Right cardiac atrium (tissue), 5 donors: ENCODE measurements around the gene TCL1B. TPM values are rescaled to one million over a fixed set of nuclear protein-coding genes. Genes with fewer than 3 reads are reported as not detected.

ENCODE experiments used
- ATAC-seq, 2 donors: fragments of 200-7000 bp; cut with Tn5 transposase; one replicate each; pipeline versions ENCODE4 v1.8.0 to v1.9.1; 2020; ENCODE audit warnings: moderate library complexity in 2 of 2, mild to moderate bottlenecking in 1 of 2
- DNase-seq, 3 donors: peaks; one replicate each; pipeline ENCODE4 v3.0.0-alpha.2; 2020
- H3K27ac ChIP-seq: one replicate; pipeline ENCODE4 v1.5.1; 2013; ENCODE audit warnings: mild to moderate bottlenecking, low read length, control low read depth, moderate library complexity
- H3K27me3 ChIP-seq: one replicate; pipeline ENCODE4 v1.6.1; 2013; ENCODE audit not compliant: control insufficient read depth, insufficient read depth
- H3K4me1 ChIP-seq: one replicate; pipeline ENCODE4 v1.6.1; 2013; ENCODE audit warnings: low read length; ENCODE audit not compliant: control insufficient read depth, insufficient read depth
- H3K4me3 ChIP-seq: one replicate; pipeline ENCODE4 v1.5.1; 2013; ENCODE audit warnings: low read length, control low read depth
- H3K9me3 ChIP-seq: one replicate; pipeline ENCODE4 v1.6.1; 2013; ENCODE audit warnings: low read length; ENCODE audit not compliant: control insufficient read depth
- WGBS: extraction: QIAGEN DNeasy Blood & Tissue Kit; methylation state at CpG from one replicate; pipeline ENCODE4 v1.1.7; 2013; 5-methylcytosine and 5-hydroxymethylcytosine counted together
- intact Hi-C, 4 donors: fragments of 100-400 bp; cut with DNase I; formaldehyde crosslinking; loops; one replicate each; pipeline versions ENCODE4 v1.11.0 to v1.14.0; 2022 to 2023
- polyA plus RNA-seq: library from polyadenylated mRNA; stranded (reverse); fragments of 200-250 nt; gene quantifications from one replicate; pipeline ENCODE4 v1.2.3, GENCODE V29; 2013
- total RNA-seq, 4 donors: library from RNA; stranded (reverse); fragmentation: NEBNext Ultra II Directional; extraction: Animal tissue kit (Norgen Biotek cat#: 25700); gene quantifications; one replicate each; pipeline ENCODE4 v1.2.1, GENCODE V29; 2021
- donor health status: healthy with polysubstance abuse.
- donor health status: DM: no; HTN: yes; CAD: no.
- donor health status: DM: no; HTN: no; CAD: no.
- donor health status: DM: no; HTN: yes; CAD: no; lungs with severe emphysema.
- donor health status: DM: yes; HTN: yes; CAD: no.

Gene TCL1B
- total and polyA plus RNA-seq, 5 donors, result not detected

DNA sequence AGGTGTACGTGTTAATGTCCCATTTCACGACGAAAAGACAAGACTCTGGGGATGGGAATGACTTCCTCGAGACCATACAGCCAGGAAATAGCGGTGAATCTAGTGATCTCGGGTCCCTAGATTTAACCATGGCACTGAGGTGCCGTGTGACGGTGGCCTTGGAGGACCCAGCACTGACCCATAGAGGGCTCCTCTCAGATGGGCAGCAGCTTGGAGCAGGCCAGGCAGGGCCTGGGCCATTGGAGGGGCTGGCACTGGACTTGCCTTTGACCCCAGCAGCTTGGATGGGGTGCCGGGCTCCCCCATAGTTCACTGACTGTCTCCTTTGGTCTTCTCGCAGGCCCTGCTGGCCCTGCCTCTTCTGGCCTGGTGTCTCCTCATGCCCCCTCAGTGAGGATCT, 5.4 kb downstream of the TCL1B start:
- no peak overlapping the region for H3K27ac ChIP-seq
- DNase-seq (no peak), ATAC-seq (no peak)
- H3K4me1 ChIP-seq, result no peaks in the 10 kb centered on the region
- no peak overlapping the region for H3K4me3 ChIP-seq
- WGBS, result 89% methylated on average over 10 of the region's 10 CpGs
- no peaks in the 10 kb centered on the region for H3K27me3 ChIP-seq
- intact Hi-C loops, result no loop called here
- no peaks in the 10 kb centered on the region for H3K9me3 ChIP-seq

DNA sequence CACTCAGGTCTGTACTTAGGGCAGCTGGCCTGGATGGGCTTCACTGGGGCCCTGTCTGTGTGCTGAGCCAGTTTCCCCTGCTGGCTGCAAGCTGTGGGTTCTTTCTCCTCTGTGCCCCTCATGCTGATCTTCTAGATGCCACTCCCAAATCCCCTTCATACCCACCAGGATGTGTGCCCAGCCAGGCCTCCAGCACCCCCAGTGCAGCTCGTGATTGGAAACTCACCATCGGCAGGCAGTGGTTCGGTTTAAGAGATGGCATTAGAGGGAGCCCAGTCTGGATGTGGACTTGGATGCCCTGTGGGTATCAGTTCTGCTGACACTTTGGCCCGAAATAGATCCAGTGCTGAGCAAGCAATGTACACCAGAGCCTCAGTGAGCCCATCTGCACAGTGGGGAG, 5.9 kb downstream of the TCL1B start:
- no peaks in the 10 kb centered on the region for H3K4me1 ChIP-seq
- ATAC-seq (no peak), DNase-seq (no peak)
- no peaks in the 10 kb centered on the region for H3K9me3 ChIP-seq
- H3K4me3 ChIP-seq, result no peak overlapping the region
- no peaks in the 10 kb centered on the region for H3K27me3 ChIP-seq
- intact Hi-C loops, result no loop called here
- 86% methylated on average over 4 of the region's 4 CpGs for WGBS
- no peak overlapping the region for H3K27ac ChIP-seq

DNA sequence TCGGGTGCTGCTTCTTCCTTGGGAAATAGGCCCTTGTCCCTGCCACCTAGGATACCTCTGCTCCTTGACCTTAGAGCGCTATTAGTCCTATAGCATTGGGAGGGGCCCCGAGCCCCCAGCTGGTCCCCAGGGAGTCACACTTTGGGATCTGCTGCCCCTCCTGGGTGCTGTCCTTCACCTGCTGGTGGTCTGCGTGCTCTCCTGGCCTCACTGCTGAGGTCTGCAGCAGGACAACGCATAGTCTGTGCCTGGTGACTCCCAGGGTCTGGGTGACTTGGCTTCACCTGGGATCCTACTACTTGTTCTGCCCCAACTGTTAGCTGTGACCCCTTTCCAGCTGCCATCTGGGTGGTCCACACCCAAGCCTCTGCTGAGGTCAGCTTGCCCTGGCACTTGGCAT, 8.8 kb downstream of the TCL1B start:
- no peak for ATAC-seq
- intact Hi-C loops, result no loop called here

DNA sequence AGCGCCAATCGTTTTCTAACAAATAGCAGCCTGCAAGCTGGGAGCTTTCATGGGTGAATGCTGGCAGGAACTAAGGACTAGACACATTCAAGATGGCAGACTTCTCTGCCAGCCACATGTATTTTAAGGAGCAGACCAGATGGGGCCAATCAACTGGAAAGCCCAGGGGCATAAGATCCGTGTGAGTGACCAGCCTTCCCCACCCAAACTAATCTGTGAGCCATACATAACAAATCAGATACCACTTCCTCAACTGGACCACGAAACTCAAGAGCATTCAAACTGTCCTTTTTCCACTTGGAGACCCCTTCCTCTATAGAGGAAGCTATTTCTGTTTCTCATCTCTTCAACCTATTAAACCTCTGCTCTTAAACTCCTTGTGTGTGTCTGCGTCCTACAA, 9.7 kb downstream of the TCL1B start:
- intact Hi-C loops, result no loop called here
- no peak for ATAC-seq
- Histone ChIP-seq H3K4me1 (no peaks in the 10 kb centered on the region), H3K27ac (no peak overlapping the region), H3K4me3 (no peak overlapping the region), H3K9me3 (no peaks in the 10 kb centered on the region), H3K27me3 (no peaks in the 10 kb centered on the region)
- no peak for DNase-seq
- WGBS, result 74% methylated on average over 5 of the region's 5 CpGs

More for the DNA sequence above, 8.8 kb downstream of the TCL1B start:
- no peaks in the 10 kb centered on the region for H3K27me3 ChIP-seq
- H3K4me3 ChIP-seq, result no peak overlapping the region
- no peaks in the 10 kb centered on the region for H3K4me1 ChIP-seq
- H3K9me3 ChIP-seq, result no peaks in the 10 kb centered on the region
- H3K27ac ChIP-seq, result no peak overlapping the region
- WGBS, result 63% methylated on average over 5 of the region's 5 CpGs
- no peak for DNase-seq

DNA sequence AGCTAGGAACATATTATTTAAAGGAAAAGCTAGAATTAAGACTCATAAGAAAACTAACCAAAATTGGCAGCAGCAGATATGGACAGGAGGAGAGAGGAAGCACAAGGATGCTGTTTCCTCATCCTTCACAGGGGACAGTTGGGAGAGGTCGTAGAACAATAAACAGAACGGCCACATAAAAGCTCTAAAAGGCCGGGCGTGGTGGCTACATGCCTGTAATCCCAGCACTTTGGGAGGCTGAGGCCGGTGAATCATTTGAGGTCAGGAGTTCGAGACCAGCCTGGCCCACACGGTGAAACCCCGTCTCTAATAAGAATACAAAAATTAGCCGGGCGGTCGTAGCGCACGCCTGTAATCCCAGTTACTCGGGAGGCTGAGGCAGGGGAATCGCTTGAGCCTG, 10.5 kb downstream of the TCL1B start:
- ATAC-seq, result no peak
- Histone ChIP-seq H3K27me3 (no peaks in the 10 kb centered on the region), H3K4me1 (no peaks in the 10 kb centered on the region), H3K27ac (no peak overlapping the region), H3K9me3 (no peaks in the 10 kb centered on the region), H3K4me3 (no peak overlapping the region)
- intact Hi-C loops, result no loop called here
- DNase-seq, result no peak
- 75% methylated on average over 15 of the region's 15 CpGs for WGBS

DNA sequence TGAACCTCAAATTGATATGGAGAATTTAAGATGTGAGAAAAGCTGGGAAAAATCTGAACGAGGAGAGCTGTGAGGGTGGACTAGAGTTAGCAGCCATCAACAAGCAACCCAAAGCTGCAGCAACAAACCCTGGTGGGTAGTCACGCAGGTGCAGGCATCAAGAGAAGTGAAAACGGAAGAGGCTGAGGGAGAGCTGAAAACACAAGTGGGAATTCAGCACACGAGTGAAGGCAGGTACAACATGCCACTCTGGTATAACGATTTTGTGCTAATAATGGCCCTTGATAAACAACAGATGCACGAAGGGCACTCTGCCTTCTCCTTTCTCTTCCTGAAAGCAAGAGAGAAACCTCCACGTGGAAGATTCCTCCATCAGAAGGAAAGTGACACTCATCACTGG, 11.5 kb downstream of the TCL1B start:
- Histone ChIP-seq H3K4me3 (no peak overlapping the region), H3K27me3 (no peaks in the 10 kb centered on the region), H3K4me1 (no peaks in the 10 kb centered on the region), H3K9me3 (no peaks in the 10 kb centered on the region), H3K27ac (no peak overlapping the region)
- intact Hi-C loops, result no loop called here
- no peak for DNase-seq
- no peak for ATAC-seq
- 56% methylated on average over 7 of the region's 7 CpGs for WGBS

DNA sequence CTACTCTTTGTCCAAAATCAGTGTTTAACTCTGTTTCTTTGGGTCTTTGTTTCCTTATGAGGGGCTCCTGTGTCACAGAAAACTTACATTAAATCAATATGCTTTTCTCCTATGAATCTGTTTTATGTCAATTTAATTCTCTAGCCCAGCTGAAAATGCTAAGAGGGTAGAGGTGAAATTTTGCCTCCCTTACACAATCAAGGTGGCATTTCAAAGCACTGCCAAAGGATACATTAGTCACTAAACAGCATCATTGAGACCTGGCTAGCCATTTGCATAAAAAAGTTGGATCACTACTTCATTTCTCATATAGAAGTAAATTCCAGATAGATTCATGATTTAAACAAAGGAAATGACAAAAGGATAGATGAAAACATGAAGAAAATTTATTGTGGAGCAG, 12.1 kb downstream of the TCL1B start:
- intact Hi-C loops, result no loop called here
- Histone ChIP-seq H3K9me3 (no peaks in the 10 kb centered on the region), H3K27ac (no peak overlapping the region), H3K27me3 (no peaks in the 10 kb centered on the region), H3K4me1 (no peaks in the 10 kb centered on the region), H3K4me3 (no peak overlapping the region)
- ATAC-seq (no peak), DNase-seq (no peak)

DNA sequence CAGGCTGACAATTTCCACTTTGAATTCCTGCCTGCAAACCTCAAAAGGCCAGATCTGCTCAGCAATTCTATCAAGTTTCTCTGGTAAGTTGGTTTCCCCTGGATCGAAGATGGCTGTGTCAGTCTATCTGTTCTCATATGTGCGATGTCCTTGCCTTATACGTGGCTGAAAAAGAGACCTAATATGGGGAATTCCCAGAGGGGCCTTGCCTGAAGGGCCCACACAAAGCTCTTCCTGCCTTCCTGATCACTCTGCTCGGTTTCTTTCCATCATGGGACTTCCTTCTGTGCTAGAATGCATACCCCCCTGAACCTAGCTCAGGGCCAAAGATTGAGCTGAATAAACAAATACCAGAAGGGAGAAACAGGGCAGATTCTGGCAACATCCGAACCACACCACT, 13.2 kb downstream of the TCL1B start:
- no peak overlapping the region for H3K4me3 ChIP-seq
- H3K27ac ChIP-seq, result no peak overlapping the region
- 52% methylated on average over 5 of the region's 5 CpGs for WGBS
- H3K4me1 ChIP-seq, result no peaks in the 10 kb centered on the region
- DNase-seq, result no peak
- intact Hi-C loops, result no loop called here
- no peak for ATAC-seq
- no peaks in the 10 kb centered on the region for H3K27me3 ChIP-seq
- no peaks in the 10 kb centered on the region for H3K9me3 ChIP-seq

DNA sequence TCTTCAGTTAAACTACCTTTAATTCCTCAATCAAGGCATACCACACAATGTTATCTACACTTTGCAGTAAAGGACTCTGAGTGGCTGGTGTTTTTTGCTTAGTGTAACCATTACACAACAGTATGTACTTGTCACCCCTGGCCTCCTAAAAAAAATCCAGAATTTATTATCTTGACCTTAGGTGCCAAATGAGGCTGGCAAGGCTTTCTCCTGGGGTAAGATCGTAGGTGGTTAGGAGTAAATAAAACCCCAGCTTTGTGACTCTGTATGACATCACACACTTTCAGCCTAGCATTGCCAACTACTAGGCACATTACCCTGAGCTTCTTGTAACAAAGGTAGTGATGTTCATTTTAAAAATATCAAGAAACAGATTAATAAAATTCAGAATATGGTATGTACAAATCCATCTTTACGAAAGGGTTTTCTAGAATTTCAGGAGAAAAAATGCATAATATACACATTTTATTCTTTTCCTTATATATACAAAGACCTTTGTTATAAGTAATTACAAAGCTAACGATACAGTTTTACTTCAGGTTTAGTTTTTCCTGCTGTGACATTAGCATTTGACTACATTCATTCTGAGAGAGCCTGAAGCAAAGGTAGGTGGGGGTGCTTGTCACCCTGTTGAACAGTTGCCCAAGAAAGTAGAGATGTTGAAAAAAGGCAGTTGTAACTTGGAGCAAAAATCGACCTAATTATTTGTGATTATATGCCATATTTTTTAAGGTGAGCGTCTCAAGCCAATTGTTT, 14.2 kb downstream of the TCL1B start:
- no peak for DNase-seq
- Histone ChIP-seq H3K27ac (no peak overlapping the region), H3K9me3 (no peaks in the 10 kb centered on the region), H3K4me3 (no peak overlapping the region), H3K4me1 (no peaks in the 10 kb centered on the region), H3K27me3 (no peaks in the 10 kb centered on the region)
- WGBS, result 47% methylated on average over 5 of the region's 5 CpGs
- ATAC-seq, result no peak
- intact Hi-C loops, result no loop called here

DNA sequence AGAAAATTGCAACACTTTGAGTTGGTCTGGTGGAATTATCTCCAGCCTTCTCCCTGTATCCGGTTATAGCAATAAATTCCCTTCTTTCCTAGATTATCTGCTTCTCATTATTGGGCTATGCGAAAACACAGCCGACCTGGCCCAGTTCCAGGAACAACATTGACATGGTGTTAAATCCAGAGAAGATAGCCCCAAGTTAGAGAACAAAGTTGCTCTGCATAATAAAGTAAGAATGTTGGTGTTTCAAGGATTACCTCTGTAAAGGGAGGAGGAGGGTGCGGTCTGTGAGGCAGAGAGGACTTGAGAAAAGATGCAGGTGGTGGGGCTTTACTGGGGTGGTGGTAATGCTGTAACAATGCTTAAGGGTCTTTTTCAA, 15.6 kb downstream of the TCL1B start:
- no peaks in the 10 kb centered on the region for H3K27me3 ChIP-seq
- H3K9me3 ChIP-seq, result no peaks in the 10 kb centered on the region
- no peak overlapping the region for H3K27ac ChIP-seq
- no peak for ATAC-seq
- no peaks in the 10 kb centered on the region for H3K4me1 ChIP-seq
- 23% methylated on average over 4 of the region's 4 CpGs for WGBS
- no peak for DNase-seq
- intact Hi-C loops, result no loop called here
- H3K4me3 ChIP-seq, result no peak overlapping the region

DNA sequence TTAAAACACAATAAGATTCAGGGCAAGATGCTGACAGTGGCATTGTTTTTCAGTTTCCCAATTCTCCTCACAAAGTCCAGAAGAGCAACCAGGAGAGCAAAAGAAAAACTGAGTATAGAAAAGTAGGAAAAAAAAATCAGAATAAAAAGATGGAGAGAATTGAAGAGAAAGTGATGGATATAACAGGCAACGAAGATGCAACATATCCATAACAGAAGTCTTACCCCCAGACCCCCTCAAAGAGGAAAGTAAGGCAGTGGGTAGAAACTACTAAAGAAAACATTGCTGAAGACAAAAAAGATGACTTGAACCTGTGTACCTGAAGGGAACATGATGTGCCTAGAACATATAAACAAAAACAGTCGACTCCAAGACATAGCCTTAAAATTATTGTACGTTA, 17.1 kb downstream of the TCL1B start:
- H3K4me3 ChIP-seq, result no peak overlapping the region
- no peaks in the 10 kb centered on the region for H3K27me3 ChIP-seq
- ATAC-seq, result no peak
- DNase-seq, result no peak
- no peak overlapping the region for H3K27ac ChIP-seq
- 77% methylated on average over 3 of the region's 3 CpGs for WGBS
- no peaks in the 10 kb centered on the region for H3K9me3 ChIP-seq
- intact Hi-C loops, result no loop called here
- H3K4me1 ChIP-seq, result no peaks in the 10 kb centered on the region

DNA sequence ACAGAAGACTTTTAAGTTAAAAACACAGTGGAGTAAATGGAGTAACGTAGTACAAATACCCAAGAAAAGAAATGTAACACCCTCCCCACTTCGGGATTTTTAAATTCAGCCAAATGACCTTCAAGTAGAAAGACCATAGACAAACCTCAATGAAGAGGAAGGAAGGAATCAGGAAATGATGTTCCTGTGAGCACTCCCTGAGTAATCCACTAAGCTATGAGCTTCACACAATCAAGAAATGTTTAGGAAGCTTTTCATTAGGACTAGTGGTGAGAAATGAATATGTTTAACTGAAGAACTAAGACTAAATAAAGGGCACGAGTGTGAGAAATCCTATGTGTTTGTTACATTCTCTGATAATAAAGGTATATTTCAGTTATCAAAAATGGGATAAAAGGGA, 17.6 kb downstream of the TCL1B start:
- no peaks in the 10 kb centered on the region for H3K4me1 ChIP-seq
- intact Hi-C loops, result no loop called here
- H3K4me3 ChIP-seq, result no peak overlapping the region
- 61% methylated on average over 3 of the region's 3 CpGs for WGBS
- DNase-seq (no peak), ATAC-seq (no peak)
- no peaks in the 10 kb centered on the region for H3K9me3 ChIP-seq
- H3K27ac ChIP-seq, result no peak overlapping the region
- H3K27me3 ChIP-seq, result no peaks in the 10 kb centered on the region
